ENCODE results near the gene PCSK2.

DNA sequence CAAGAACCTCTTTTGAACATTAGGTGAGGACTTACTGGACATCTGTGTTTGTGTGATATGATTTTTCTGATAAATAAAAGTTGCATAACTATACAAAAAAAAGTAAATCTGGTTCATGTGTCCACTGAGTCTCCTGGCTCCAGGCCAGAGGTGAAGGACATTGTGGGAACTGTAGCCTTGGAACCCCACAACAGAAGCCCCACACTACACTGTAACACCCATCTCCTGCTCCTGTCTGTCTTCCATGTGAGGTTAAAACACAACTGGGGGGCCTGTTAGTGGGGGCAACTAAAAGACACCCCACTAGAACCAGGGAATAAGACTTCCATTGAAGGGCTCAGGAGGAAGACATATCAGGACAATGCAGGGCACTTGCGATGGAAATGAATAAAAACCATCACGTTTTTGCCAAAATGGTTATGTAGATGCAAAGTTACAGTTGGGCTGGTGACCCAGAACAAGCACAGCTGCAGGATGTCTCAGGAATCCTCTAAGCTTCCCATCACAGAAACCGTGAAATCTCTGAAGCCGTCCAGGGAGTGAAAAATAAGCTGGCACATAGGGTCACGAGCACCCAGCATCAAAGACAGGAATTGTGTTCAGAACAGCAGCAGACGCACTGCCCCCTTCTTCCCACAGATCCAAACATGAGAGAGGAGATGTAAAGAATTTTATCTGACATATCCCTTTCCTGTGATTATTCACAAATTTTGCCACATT, 36.7 kb upstream of the PCSK2 start:
- no peak for TF ChIP-seq EZH2 (IDR thresholded peaks at IDR 0.05; ENCODE audit: borderline replicate concordance, low read length)
- TF ChIP-seq, protein P1, sequence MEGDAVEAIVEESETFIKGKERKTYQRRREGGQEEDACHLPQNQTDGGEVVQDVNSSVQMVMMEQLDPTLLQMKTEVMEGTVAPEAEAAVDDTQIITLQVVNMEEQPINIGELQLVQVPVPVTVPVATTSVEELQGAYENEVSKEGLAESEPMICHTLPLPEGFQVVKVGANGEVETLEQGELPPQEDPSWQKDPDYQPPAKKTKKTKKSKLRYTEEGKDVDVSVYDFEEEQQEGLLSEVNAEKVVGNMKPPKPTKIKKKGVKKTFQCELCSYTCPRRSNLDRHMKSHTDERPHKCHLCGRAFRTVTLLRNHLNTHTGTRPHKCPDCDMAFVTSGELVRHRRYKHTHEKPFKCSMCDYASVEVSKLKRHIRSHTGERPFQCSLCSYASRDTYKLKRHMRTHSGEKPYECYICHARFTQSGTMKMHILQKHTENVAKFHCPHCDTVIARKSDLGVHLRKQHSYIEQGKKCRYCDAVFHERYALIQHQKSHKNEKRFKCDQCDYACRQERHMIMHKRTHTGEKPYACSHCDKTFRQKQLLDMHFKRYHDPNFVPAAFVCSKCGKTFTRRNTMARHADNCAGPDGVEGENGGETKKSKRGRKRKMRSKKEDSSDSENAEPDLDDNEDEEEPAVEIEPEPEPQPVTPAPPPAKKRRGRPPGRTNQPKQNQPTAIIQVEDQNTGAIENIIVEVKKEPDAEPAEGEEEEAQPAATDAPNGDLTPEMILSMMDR (conservative IDR thresholded peaks at IDR 0.05 in 1 of 2, IDR thresholded peaks at IDR 0.05 in 1 of 2; ENCODE audit: extremely low read depth in 1 of 2, insufficient read depth in 1 of 2, low read depth in 1 of 2, low read length in 2 of 2), result no peak
